ENCODE measurements around the gene SLC35C1.

SLC35C1 gene

DNA sequence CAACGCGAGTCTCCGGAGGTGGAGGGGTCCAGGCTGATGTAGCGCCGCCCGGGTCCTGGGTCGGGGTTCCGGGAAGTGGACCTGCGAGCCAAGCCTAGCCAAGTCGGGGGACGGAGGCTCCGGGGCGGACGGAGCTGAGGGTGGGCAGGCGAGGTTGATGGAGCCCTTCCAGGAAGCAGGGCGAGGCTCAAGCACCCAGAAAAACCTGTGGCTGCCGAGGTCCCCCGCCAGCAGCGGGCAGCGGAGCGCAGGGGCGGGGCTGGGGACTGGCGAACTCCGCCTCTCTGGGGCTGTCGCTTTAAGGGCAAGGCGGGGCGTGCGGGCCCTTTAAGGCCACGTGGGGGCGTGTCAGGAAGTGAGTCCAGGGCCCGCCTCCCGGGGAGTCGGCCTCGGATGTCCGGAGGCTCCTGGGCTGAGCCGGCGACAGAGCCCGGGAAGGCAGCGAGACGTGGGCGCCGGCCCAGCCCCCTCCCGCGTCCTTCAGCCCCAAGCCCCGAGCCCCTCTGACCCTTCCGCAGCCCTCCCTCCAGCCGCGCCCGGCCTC, at the start of gene SLC35C1:
Gene SLC35C1, plus strand, starts transcription at position 389 of the 544 bp plus-strand sequence. CDS start 653 bp downstream, outside the sequence.
- peaks cover 7% of the 10 kb centered on the region for H3K36me3 ChIP-seq (ENCODE audit: control insufficient read depth, insufficient read depth, low read length, severe bottlenecking)
- DNase-seq (ENCODE audit: low read depth): peak; percentile 99
- H3K27me3 ChIP-seq (replicated peaks; ENCODE audit: control insufficient read depth, insufficient read depth, low read length): no peaks in the 10 kb centered on the region
- no peaks in the 10 kb centered on the region for H3K9me3 ChIP-seq (ENCODE audit: control insufficient read depth, low read length)
- peak within 1 kb of the TSS; percentile 97 for H3K4me3 ChIP-seq (ENCODE audit: low read length)
- peak within 1 kb of the TSS; percentile 96 for H3K9ac ChIP-seq (ENCODE audit: low read length)
- H3K4me1 ChIP-seq (ENCODE audit: control insufficient read depth, insufficient read depth, low read length): peaks cover 37% of the 10 kb centered on the region

DNA sequence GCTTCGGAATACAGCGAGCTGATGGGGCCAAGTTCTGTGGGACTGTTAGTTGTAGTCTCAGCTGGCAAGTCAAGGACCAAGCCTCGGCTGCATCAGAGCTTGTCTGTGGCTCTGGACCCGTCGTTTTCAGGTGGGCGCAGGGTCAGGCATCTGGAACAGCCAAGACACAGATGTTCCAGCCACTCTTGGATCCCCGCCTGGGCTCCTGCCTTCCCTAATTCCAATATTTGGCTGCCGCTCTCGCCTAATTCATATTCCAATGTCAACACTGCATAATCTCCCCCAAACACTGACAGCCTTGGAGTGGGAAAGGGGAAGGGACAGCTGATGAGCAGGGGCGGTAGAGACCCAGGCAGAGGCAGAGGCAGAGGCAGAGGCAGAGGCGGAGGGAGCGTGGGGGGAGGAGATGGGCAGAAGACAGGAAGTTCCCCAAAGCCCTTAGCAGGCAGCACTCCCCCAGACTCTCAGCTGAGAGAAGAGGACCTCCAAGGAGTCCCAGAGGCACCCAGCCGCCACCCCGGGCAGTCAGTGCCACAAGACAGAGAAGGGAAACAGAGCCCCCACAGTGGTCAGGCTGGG, 49.6 kb upstream of the SLC35C1 start:
- no peak overlapping the region for H3K4me3 ChIP-seq (ENCODE audit: low read length)
- H3K9me3 ChIP-seq (ENCODE audit: control insufficient read depth, low read length): no peaks in the 10 kb centered on the region
- no peak overlapping the region for H3K9ac ChIP-seq (ENCODE audit: low read length)
- H3K4me1 ChIP-seq (ENCODE audit: control insufficient read depth, insufficient read depth, low read length): no peaks in the 10 kb centered on the region
- H3K36me3 ChIP-seq (ENCODE audit: control insufficient read depth, insufficient read depth, low read length, severe bottlenecking): no peaks in the 10 kb centered on the region
- peaks cover 57% of the 10 kb centered on the region for H3K27me3 ChIP-seq (replicated peaks; ENCODE audit: control insufficient read depth, insufficient read depth, low read length)
- DNase-seq (ENCODE audit: low read depth): no peak

- Histone ChIP-seq H3K27me3 (replicated peaks; ENCODE audit: control insufficient read depth, insufficient read depth, low read length) (peaks cover 49% of the 10 kb centered on the region), H3K36me3 (ENCODE audit: control insufficient read depth, insufficient read depth, low read length, severe bottlenecking) (no peaks in the 10 kb centered on the region), H3K4me3 (ENCODE audit: low read length) (no peak overlapping the region), H3K9ac (ENCODE audit: low read length) (no peak overlapping the region), H3K4me1 (ENCODE audit: control insufficient read depth, insufficient read depth, low read length) (no peaks in the 10 kb centered on the region), H3K9me3 (ENCODE audit: control insufficient read depth, low read length) (no peaks in the 10 kb centered on the region)
- no peak for DNase-seq (ENCODE audit: low read depth)
These were observed 48.5 kb upstream of the SLC35C1 start for GRCh38 chr11:45756384-45757010.

DNA sequence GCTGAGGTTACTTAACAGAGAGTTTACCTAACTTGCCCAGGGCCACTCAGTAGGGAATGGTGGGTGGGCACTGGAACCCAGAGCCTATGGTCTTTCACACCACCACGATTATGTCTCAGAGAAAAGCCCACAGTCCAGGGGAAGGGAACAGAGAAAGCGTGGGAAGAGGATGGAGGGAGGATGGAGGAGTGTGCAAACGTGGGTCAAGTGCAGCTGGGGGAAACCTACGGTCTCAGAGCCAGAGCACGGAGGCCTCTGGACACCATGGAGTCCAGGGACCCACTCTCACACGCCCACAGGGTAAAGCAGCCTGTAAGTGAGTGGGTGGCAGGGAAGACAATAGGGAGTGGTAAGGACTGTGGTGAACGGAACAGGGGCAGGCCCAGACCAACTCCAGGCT, 47.3 kb upstream of the SLC35C1 start:
- Histone ChIP-seq H3K36me3 (ENCODE audit: control insufficient read depth, insufficient read depth, low read length, severe bottlenecking) (no peaks in the 10 kb centered on the region), H3K9ac (ENCODE audit: low read length) (no peak overlapping the region), H3K9me3 (ENCODE audit: control insufficient read depth, low read length) (no peaks in the 10 kb centered on the region), H3K27me3 (replicated peaks; ENCODE audit: control insufficient read depth, insufficient read depth, low read length) (peaks cover 41% of the 10 kb centered on the region), H3K4me1 (ENCODE audit: control insufficient read depth, insufficient read depth, low read length) (no peaks in the 10 kb centered on the region), H3K4me3 (ENCODE audit: low read length) (no peak overlapping the region)
- DNase-seq (ENCODE audit: low read depth): no peak

- no peaks in the 10 kb centered on the region for H3K9me3 ChIP-seq (ENCODE audit: control insufficient read depth, low read length)
- H3K27me3 ChIP-seq (replicated peaks; ENCODE audit: control insufficient read depth, insufficient read depth, low read length): peaks cover 31% of the 10 kb centered on the region
- no peaks in the 10 kb centered on the region for H3K4me1 ChIP-seq (ENCODE audit: control insufficient read depth, insufficient read depth, low read length)
- H3K9ac ChIP-seq (ENCODE audit: low read length): no peak overlapping the region
- H3K36me3 ChIP-seq (ENCODE audit: control insufficient read depth, insufficient read depth, low read length, severe bottlenecking): no peaks in the 10 kb centered on the region
- no peak overlapping the region for H3K4me3 ChIP-seq (ENCODE audit: low read length)
- no peak for DNase-seq (ENCODE audit: low read depth)
These were observed 43.3 kb upstream of the SLC35C1 start for GRCh38 chr11:45761659-45762058.

GRCh38 chr11:45765107-45765668, 39.8 kb upstream of the SLC35C1 start:
- Histone ChIP-seq H3K4me3 (ENCODE audit: low read length) (no peak overlapping the region), H3K4me1 (ENCODE audit: control insufficient read depth, insufficient read depth, low read length) (no peaks in the 10 kb centered on the region), H3K27me3 (replicated peaks; ENCODE audit: control insufficient read depth, insufficient read depth, low read length) (peaks cover 54% of the 10 kb centered on the region), H3K9ac (ENCODE audit: low read length) (no peak overlapping the region), H3K9me3 (ENCODE audit: control insufficient read depth, low read length) (no peaks in the 10 kb centered on the region), H3K36me3 (ENCODE audit: control insufficient read depth, insufficient read depth, low read length, severe bottlenecking) (no peaks in the 10 kb centered on the region)
- DNase-seq (ENCODE audit: low read depth): no peak

GRCh38 chr11:45765836-45766235, 39.1 kb upstream of the SLC35C1 start:
- Histone ChIP-seq H3K36me3 (ENCODE audit: control insufficient read depth, insufficient read depth, low read length, severe bottlenecking) (no peaks in the 10 kb centered on the region), H3K4me1 (ENCODE audit: control insufficient read depth, insufficient read depth, low read length) (no peaks in the 10 kb centered on the region), H3K27me3 (replicated peaks; ENCODE audit: control insufficient read depth, insufficient read depth, low read length) (peaks cover 61% of the 10 kb centered on the region), H3K9me3 (ENCODE audit: control insufficient read depth, low read length) (no peaks in the 10 kb centered on the region), H3K9ac (ENCODE audit: low read length) (no peak overlapping the region), H3K4me3 (ENCODE audit: low read length) (no peak overlapping the region)
- DNase-seq (ENCODE audit: low read depth): no peak

DNA sequence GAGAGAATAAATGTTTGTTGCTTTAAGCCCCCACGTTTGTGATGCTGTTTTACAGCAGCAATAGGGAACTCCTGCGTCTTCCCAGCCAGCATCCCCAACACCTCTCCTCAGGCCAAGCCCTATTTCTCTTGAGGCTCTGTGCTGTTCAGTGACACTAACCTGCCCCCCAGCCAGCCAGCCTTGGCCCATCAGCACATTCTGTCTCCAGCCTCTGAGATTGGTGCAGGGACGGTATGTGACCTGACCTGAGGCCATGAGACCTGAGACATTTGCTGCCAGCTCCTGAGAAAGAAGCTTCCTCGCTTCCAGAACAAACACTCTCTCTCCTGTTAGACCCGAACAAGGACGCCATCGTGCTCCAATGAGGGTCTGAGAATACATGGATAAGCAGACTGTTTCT, 38.5 kb upstream of the SLC35C1 start:
- H3K9ac ChIP-seq (ENCODE audit: low read length): no peak overlapping the region
- H3K4me1 ChIP-seq (ENCODE audit: control insufficient read depth, insufficient read depth, low read length): peaks cover 2% of the 10 kb centered on the region
- no peak for DNase-seq (ENCODE audit: low read depth)
- H3K27me3 ChIP-seq (replicated peaks; ENCODE audit: control insufficient read depth, insufficient read depth, low read length): peaks cover 63% of the 10 kb centered on the region
- no peaks in the 10 kb centered on the region for H3K9me3 ChIP-seq (ENCODE audit: control insufficient read depth, low read length)
- no peak overlapping the region for H3K4me3 ChIP-seq (ENCODE audit: low read length)
- no peaks in the 10 kb centered on the region for H3K36me3 ChIP-seq (ENCODE audit: control insufficient read depth, insufficient read depth, low read length, severe bottlenecking)

DNA sequence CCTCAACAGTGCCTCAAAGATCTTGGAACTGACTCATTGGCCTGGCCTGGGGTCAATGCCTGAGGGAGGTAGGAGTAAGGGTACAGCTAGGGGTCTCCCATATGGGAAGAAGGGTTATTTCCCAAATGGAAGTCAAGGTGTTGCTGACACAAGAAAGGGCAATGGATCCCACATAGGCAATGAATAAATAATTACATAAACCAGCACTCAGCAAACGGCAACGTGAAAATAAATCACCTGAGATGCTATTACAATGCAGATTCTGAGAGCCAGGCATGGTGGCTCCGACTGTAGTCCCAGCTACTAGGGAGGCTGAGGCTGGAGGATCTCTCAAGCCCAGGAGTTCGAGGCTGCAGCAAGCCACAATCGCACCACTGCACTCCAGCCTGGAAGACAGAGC, 36.5 kb upstream of the SLC35C1 start:
- Histone ChIP-seq H3K27me3 (replicated peaks; ENCODE audit: control insufficient read depth, insufficient read depth, low read length) (peaks cover 59% of the 10 kb centered on the region), H3K36me3 (ENCODE audit: control insufficient read depth, insufficient read depth, low read length, severe bottlenecking) (no peaks in the 10 kb centered on the region), H3K9ac (ENCODE audit: low read length) (no peak overlapping the region), H3K9me3 (ENCODE audit: control insufficient read depth, low read length) (no peaks in the 10 kb centered on the region), H3K4me1 (ENCODE audit: control insufficient read depth, insufficient read depth, low read length) (peaks cover 16% of the 10 kb centered on the region), H3K4me3 (ENCODE audit: low read length) (no peak overlapping the region)
- no peak for DNase-seq (ENCODE audit: low read depth)

DNA sequence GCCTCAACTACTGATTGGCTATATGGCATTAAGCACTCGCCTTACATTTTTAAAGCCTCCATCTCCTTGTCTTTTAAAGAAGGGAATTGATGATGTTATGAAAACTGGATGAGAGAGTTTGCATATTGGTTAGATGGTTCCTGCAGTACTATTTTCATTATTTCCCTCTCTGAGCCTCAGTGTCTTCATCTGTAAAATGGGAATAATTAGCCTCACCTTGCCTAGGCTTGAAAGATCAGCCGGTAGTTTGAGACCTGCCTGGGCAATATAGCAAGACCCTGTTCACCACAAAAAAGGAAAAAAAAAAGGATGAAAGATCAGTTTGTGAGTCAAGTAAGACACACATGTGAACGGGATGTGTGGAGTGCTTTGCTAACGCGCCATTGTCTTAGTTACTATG, 35.0 kb upstream of the SLC35C1 start:
- Histone ChIP-seq H3K36me3 (ENCODE audit: control insufficient read depth, insufficient read depth, low read length, severe bottlenecking) (no peaks in the 10 kb centered on the region), H3K9me3 (ENCODE audit: control insufficient read depth, low read length) (no peaks in the 10 kb centered on the region), H3K27me3 (replicated peaks; ENCODE audit: control insufficient read depth, insufficient read depth, low read length) (peaks cover 47% of the 10 kb centered on the region), H3K4me1 (ENCODE audit: control insufficient read depth, insufficient read depth, low read length) (peaks cover 21% of the 10 kb centered on the region), H3K9ac (ENCODE audit: low read length) (no peak overlapping the region), H3K4me3 (ENCODE audit: low read length) (no peak overlapping the region)
- DNase-seq (ENCODE audit: low read depth): no peak

DNA sequence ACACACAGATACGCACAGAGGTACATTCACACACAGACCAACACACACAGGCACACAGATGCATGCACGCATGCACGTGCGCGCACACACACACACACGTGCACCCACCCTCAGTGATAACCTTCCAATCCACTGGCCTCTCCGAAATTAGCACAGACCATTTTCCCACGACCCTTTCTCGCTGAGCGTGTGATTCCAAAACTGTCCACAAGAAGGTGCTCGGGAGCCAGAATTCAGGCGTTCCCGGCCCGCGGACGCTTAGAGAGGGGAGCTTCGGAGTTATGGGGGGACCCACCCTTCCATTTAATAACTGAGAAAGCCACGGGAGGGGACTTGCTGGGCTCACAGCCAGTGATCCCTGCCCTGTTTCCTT, 33.8 kb upstream of the SLC35C1 start:
- no peaks in the 10 kb centered on the region for H3K36me3 ChIP-seq (ENCODE audit: control insufficient read depth, insufficient read depth, low read length, severe bottlenecking)
- peak; percentile 89 for DNase-seq (ENCODE audit: low read depth)
- peak overlapping the region; percentile 72 for H3K9ac ChIP-seq (ENCODE audit: low read length)

More for the DNA sequence above, 33.8 kb upstream of the SLC35C1 start:
- Histone ChIP-seq H3K9me3 (ENCODE audit: control insufficient read depth, low read length) (no peaks in the 10 kb centered on the region), H3K4me1 (ENCODE audit: control insufficient read depth, insufficient read depth, low read length) (peaks cover 28% of the 10 kb centered on the region), H3K4me3 (ENCODE audit: low read length) (peak overlapping the region; percentile 79), H3K27me3 (replicated peaks; ENCODE audit: control insufficient read depth, insufficient read depth, low read length) (peaks cover 43% of the 10 kb centered on the region)
